ENCODE results near the gene TNRC6C. TPM values are rescaled to one million over a fixed set of nuclear protein-coding genes. Genes with fewer than 3 reads are reported as not detected.
A peak's percentile ranks its signal among the peaks of the same experiment; 100 is the strongest.

The TNRC6C gene
- total RNA-seq, 2 experiments from 2014 or later, result 74.7 TPM

DNA sequence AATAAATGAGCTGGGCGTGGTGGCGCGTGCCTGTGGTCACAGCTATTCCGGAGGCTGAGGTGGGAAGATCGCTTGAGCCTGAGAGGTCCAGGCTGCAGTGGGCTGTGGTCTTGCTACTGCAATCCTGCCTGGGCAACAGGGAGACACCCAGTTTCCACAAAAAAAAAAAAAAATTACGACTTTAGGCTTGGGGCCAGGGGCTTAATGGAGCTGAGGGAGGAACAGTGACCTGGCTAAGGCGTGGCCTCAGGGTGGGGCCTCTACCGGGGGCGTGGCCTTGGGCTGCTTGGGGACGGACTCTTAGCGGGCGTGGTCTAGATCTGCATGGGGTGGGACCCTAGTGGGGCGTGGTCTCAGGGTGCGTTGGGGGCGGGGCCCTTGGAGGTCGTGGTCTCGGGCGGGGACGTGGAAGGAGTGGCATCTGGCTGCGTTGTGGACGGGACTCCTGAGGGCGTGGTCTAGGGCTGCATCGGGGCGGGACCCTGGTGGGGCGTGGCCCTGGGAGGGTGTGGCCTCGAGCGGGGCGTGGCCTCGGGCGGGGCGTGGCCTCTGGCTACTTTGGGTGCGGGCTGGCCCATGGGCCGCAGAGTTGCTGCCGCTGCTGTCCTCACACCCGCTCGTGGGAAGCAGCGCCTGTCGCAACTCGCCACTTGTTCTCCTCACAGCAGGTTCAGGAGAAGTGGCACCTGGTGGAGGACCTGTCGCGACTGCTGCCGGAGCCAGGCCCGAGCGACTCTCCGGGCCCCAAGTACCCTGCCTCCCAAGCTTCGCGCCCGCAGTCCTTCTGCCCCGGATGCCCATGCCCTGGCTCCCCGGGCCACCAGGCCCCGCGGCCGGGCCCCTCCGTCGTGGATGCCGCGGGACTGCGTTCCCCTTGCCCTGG lies 181.9 kb downstream of the TNRC6C start:
- ATAC-seq (ENCODE audit: low read depth), result peak; percentile 73
- Mint-ChIP-seq H3K36me3 (peaks cover 20% of the 10 kb centered on the region), H3K4me1 (peaks cover 44% of the 10 kb centered on the region), H3K9me3 (no peaks in the 10 kb centered on the region), H3K4me3 (peak overlapping the region; percentile 22), H3K27me3 (no peaks in the 10 kb centered on the region), H3K27ac (peak overlapping the region; percentile 68)
- POLR2A ChIA-PET, result interaction anchor here (0.5 to 14.8 kb wide), 12 partner anchors 11 to 1752 kb away, joined by 3 to 380 read pairs (median 4); partner anchors contain the start of genes TMC6, TMC8 and TNRC6C
- peak; percentile 97 for DNase-seq

DNA sequence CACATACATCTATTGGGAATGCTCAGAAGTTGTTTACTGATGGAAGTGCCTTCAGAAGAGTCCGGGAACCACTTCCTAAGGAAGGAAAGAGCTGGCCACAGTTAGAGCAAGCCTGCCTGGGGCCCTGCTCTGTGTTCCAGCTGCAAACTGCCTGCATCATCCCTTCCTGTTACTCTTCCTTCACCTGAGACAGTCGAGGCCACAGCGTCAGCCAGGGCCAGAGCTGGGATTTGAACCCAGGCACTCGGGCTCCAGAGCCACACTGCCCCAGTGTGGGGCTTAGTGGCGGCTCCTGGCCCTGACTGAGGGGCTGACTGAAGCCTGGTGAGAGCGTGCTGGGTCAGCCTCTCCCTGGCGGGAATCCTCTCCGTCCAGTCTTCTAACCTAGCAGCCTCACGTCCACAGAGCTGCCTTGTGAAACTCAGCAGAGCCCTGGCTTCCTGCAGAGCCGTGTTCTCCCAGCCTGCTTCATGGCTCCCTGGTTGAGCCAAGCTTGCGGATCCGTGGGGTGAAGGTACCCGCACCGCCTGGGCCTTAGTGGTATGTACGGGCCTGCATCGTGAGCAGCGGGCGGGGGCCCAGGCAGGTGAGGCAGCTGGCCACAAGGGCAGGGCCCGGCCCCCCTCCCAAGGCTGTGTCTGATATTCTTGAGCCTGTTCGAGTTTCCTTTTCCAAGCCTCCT lies 183.1 kb downstream of the TNRC6C start:
- no peak overlapping the region for H3K27ac Mint-ChIP-seq
- ATAC-seq (ENCODE audit: low read depth), result no peak
- no peak for DNase-seq
- H3K4me1 Mint-ChIP-seq, result peaks cover 36% of the 10 kb centered on the region
- no peaks in the 10 kb centered on the region for H3K9me3 Mint-ChIP-seq
- H3K27me3 Mint-ChIP-seq, result no peaks in the 10 kb centered on the region
- peaks cover 11% of the 10 kb centered on the region for H3K36me3 Mint-ChIP-seq
- H3K4me3 Mint-ChIP-seq, result no peak overlapping the region
- POLR2A ChIA-PET, result interaction anchor here (0.8 to 14.8 kb wide), 7 partner anchors 7 to 28 kb away, joined by 3 to 380 read pairs (median 4); partner anchors contain the start of genes TMC6 and TMC8

GRCh38 chr17:78142119-78142861 lies 183.8 kb downstream of the TNRC6C start:
- peaks cover 10% of the 10 kb centered on the region for H3K36me3 Mint-ChIP-seq
- peaks cover 31% of the 10 kb centered on the region for H3K4me1 Mint-ChIP-seq
- no peak overlapping the region for H3K4me3 Mint-ChIP-seq
- DNase-seq (no peak), ATAC-seq (ENCODE audit: low read depth) (no peak)
- no peaks in the 10 kb centered on the region for H3K27me3 Mint-ChIP-seq
- POLR2A ChIA-PET, result interaction anchor here (0.8 to 14.8 kb wide), 6 partner anchors 8 to 27 kb away, joined by 3 to 380 read pairs (median 4); partner anchors contain the start of genes TMC6 and TMC8
- no peaks in the 10 kb centered on the region for H3K9me3 Mint-ChIP-seq
- H3K27ac Mint-ChIP-seq, result peak overlapping the region; percentile 9

DNA sequence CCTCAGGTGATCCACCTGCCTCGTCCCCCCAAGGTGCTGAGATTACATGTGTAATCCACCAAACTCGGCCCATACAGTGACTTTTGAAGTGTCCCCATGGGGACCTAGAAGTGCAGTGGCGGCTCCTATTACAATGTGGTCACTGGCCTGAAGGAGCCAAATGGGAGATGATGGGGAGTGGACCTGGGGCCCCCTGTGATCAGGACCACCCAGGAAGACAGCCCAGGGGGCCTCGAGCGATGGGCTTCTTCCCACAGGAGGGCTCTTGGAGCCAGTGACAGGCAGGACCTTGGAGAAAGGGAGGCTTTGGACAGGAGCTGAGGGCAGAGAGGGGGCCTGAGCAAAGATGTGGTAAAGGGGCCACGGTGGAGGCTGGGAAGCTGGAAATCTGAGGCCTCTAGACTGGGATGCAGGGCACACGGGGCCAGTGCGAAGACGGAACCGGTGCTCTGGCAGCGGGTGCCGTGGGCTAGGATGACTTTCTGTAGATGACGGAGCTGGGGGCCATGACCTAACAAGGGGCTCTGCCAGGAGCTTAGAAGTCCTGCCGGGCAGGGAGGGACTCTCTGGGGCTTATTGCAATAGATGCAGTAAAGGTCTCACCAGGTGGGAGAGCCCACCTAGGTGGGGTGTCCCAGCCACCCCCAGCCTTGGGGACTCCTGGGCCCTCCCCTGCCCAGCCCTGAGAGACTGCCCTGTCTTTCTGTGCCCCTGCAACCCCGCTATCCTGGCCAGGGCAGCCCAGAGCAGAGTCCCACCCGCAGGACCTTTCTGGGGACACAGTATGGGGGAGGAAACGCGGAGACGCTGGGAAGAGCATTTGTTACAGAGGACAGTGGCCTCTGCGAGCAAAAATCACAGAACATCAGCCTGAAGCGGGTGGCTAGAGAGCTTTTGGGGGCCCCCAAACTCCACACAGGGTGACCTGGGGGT lies 185.0 kb downstream of the TNRC6C start:
- no peak for DNase-seq
- peak overlapping the region; percentile 75 for H3K27ac Mint-ChIP-seq
- peaks cover 29% of the 10 kb centered on the region for H3K4me1 Mint-ChIP-seq
- H3K4me3 Mint-ChIP-seq, result no peak overlapping the region
- peaks cover 7% of the 10 kb centered on the region for H3K36me3 Mint-ChIP-seq
- H3K9me3 Mint-ChIP-seq, result no peaks in the 10 kb centered on the region
- POLR2A ChIA-PET, result interaction anchor here (0.6 to 14.8 kb wide), 4 partner anchors 9 to 1791 kb away, joined by 3 to 380 read pairs (median 8); partner anchors contain the start of genes TMC6 and TMC8
- no peaks in the 10 kb centered on the region for H3K27me3 Mint-ChIP-seq
- ATAC-seq (ENCODE audit: low read depth), result no peak

- Mint-ChIP-seq H3K4me1 (peaks cover 24% of the 10 kb centered on the region), H3K27ac (peak overlapping the region; percentile 75), H3K27me3 (no peaks in the 10 kb centered on the region), H3K4me3 (no peak overlapping the region), H3K36me3 (peaks cover 7% of the 10 kb centered on the region), H3K9me3 (no peaks in the 10 kb centered on the region)
- no peak for ATAC-seq (ENCODE audit: low read depth)
- no peak for DNase-seq
- POLR2A ChIA-PET, result interaction anchor here (1.0 to 14.8 kb wide), 4 partner anchors 10 to 25 kb away, joined by 3 to 380 read pairs (median 8); partner anchors contain the start of genes TMC6 and TMC8
These were observed 185.7 kb downstream of the TNRC6C start for GRCh38 chr17:78144147-78144719.

- H3K9me3 Mint-ChIP-seq, result no peaks in the 10 kb centered on the region
- DNase-seq (no peak), ATAC-seq (ENCODE audit: low read depth) (no peak)
- POLR2A ChIA-PET, result interaction anchor here (1.0 to 14.8 kb wide), 4 partner anchors 10 to 24 kb away, joined by 3 to 380 read pairs (median 8); partner anchors contain the start of genes TMC6 and TMC8
- H3K27me3 Mint-ChIP-seq, result no peaks in the 10 kb centered on the region
- H3K4me1 Mint-ChIP-seq, result peaks cover 20% of the 10 kb centered on the region
- H3K27ac Mint-ChIP-seq, result no peak overlapping the region
- H3K4me3 Mint-ChIP-seq, result no peak overlapping the region
- peaks cover 7% of the 10 kb centered on the region for H3K36me3 Mint-ChIP-seq
These were observed 186.5 kb downstream of the TNRC6C start for GRCh38 chr17:78144736-78145641.

DNA sequence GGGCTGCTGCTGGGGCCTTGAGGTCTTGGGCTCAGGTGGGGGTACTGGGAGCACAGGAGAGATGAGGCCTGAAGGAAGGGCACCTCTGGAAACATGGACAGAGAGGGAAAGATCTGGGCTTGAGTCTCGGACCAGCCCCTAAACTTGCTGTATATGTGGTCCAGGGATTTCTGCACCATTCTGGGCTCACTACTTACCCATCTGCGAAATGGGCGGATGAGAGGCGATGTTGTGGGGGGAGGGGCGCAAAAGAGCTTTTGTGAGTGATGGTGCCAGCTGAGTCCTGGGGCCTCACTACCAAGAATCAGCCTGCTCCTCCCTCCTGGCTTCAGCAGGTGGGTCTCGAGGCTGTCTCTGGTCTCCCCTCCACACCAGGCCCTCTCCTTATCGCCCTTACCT lies 188.0 kb downstream of the TNRC6C start:
- Mint-ChIP-seq H3K4me1 (peaks cover 13% of the 10 kb centered on the region), H3K9me3 (no peaks in the 10 kb centered on the region), H3K27me3 (no peaks in the 10 kb centered on the region), H3K4me3 (no peak overlapping the region), H3K36me3 (peaks cover 4% of the 10 kb centered on the region), H3K27ac (no peak overlapping the region)
- ATAC-seq (ENCODE audit: low read depth) (no peak), DNase-seq (no peak)
- POLR2A ChIA-PET, result interaction anchor here (0.9 kb wide), 1 partner anchor 19 kb away, joined by 3 read pairs; no protein-coding TSS in a partner anchor

- Mint-ChIP-seq H3K27ac (no peak overlapping the region), H3K4me3 (no peak overlapping the region), H3K9me3 (no peaks in the 10 kb centered on the region), H3K36me3 (peaks cover 4% of the 10 kb centered on the region), H3K4me1 (peaks cover 13% of the 10 kb centered on the region), H3K27me3 (no peaks in the 10 kb centered on the region)
- ATAC-seq (ENCODE audit: low read depth) (no peak), DNase-seq (no peak)
- POLR2A ChIA-PET, result interaction anchor here (0.9 kb wide), 1 partner anchor 19 kb away, joined by 3 read pairs; no protein-coding TSS in a partner anchor
These were observed 188.4 kb downstream of the TNRC6C start for GRCh38 chr17:78146881-78147280.

DNA sequence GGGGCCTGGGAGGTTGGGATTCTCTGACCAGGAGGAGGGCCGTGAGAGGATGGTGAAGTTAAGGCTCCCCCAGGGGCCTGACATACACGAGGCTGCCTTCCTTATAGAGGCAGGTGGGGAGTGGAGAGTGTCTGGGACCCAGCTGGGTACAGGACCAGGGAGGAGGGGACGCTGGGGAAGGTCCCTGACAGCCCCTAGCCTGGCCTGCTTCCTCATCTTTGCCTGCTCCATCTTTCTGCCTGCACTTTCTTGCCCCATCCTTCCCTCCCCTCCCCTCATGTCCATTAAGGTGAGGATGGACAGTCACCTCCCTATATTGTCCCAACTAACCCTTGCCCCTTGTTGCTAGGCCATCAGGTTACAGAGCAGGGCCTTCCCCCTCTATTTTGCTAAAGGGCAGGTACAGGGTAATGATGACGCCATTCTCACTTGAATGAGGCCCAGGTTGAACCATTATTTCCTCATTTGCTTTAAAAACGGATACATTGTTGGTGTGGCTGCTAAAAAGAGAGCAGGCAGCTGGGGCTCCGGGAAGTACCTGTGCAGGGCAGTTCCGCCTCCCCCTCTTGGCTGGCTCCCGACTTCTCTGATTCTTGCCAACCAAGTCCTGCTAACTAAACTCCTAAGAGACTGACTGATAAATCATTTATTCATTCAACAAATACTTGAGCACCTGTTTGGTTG lies 189.0 kb downstream of the TNRC6C start:
- no peak for ATAC-seq (ENCODE audit: low read depth)
- Mint-ChIP-seq H3K4me1 (peaks cover 13% of the 10 kb centered on the region), H3K27ac (peak overlapping the region; percentile 54), H3K4me3 (no peak overlapping the region), H3K9me3 (no peaks in the 10 kb centered on the region), H3K27me3 (no peaks in the 10 kb centered on the region), H3K36me3 (peaks cover 4% of the 10 kb centered on the region)
- POLR2A ChIA-PET, result interaction anchor here (0.9 kb wide), 1 partner anchor 20 kb away, joined by 3 read pairs; no protein-coding TSS in a partner anchor
- DNase-seq, result no peak

DNA sequence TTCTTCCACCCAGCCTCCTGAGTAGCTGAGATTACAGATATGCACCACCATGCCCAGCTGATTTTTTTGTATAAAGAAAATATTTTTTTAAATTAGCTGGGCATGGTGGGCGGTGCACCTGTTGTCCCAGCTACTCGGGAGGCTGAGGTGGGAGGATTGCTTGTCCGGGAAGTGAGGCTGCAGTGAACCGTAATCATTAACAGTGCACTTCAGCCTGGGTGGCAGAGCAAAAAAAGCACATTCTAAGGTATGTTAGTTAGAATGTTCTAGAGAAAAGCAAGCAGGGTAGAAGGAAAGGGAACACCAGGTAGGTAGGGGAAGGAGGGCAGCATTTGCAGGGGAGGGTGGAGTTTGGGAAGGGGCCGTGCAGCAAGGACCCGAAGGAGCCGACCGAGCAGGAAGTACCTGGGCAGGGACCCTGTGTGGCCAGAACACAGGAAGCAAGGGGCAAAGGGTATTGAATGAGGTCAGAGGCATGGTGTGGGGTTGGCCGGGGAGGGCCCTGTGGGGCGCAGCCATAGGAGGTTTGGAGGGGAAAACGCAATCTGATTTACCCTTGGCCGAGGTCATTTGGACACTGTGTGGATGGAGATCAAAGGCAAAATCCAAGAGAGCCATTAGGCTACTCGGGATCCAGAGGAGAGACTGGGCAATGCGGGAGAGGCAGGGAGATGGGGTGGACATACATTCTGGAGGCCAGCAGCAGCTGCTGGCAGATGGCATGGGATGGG lies 189.9 kb downstream of the TNRC6C start:
- Mint-ChIP-seq H3K4me3 (no peak overlapping the region), H3K9me3 (no peaks in the 10 kb centered on the region), H3K36me3 (no peaks in the 10 kb centered on the region), H3K4me1 (peaks cover 10% of the 10 kb centered on the region), H3K27ac (no peak overlapping the region), H3K27me3 (no peaks in the 10 kb centered on the region)
- no peak for ATAC-seq (ENCODE audit: low read depth)
- no peak for DNase-seq
- POLR2A ChIA-PET, result no interaction called here

Measured in activated naive CD8-positive, alpha-beta T cell treated with anti-CD3 and anti-CD28 coated beads, Interleukin-2, amount 10 ng/mL, durations not matched to agents 7 days and 5 days (primary cell).